ENCODE results near the gene KCNQ2.

KCNQ2 gene

GRCh38 chr20:63504642-63505041 lies 32.2 kb upstream of the KCNQ2 start:
- H2AFZ ChIP-seq (ENCODE audit: low read length) = no peak overlapping the region
- H3K9me2 ChIP-seq (ENCODE audit: low read depth, low read length) = no peaks in the 10 kb centered on the region
- no peaks in the 10 kb centered on the region; the same call in 1 of the 2 replicates for H3K36me3 ChIP-seq (ENCODE audit: insufficient read depth, low read length)
- H3K9ac ChIP-seq (ENCODE audit: low read length) = no peak overlapping the region
- peaks cover 22% of the 10 kb centered on the region; the same call in 1 of the 2 replicates for H3K27me3 ChIP-seq (ENCODE audit: insufficient read depth, low read length)
- H3K4me1 ChIP-seq (ENCODE audit: insufficient read depth, low read length, severe bottlenecking) = peaks cover 9% of the 10 kb centered on the region
- H3K4me3 ChIP-seq (ENCODE audit: low read depth, low read length, poor library complexity, severe bottlenecking) = no peak overlapping the region
- H3K4me2 ChIP-seq (ENCODE audit: low read length) = no peak overlapping the region
- no peaks in the 10 kb centered on the region for H3K79me2 ChIP-seq (ENCODE audit: insufficient read depth, low read length)
- no peak overlapping the region for H3K27ac ChIP-seq (ENCODE audit: low read depth, low read length, poor library complexity, severe bottlenecking)
- 0 out of 2 replicates have a peak, but pooled peaks cover 6% of the 10 kb centered on the region for H3K9me3 ChIP-seq (ENCODE audit: low read length)
- no peaks in the 10 kb centered on the region for H3F3A ChIP-seq (ENCODE audit: insufficient read depth, low read length)
- no peak for TF ChIP-seq CTCF (IDR thresholded peaks at IDR 0.05; ENCODE audit: low read length)
- no peak for TF ChIP-seq EZH2 (IDR thresholded peaks at IDR 0.05; ENCODE audit: borderline replicate concordance, low read length)
- no peaks in the 10 kb centered on the region for H4K20me1 ChIP-seq (ENCODE audit: insufficient read depth, low read length)

DNA sequence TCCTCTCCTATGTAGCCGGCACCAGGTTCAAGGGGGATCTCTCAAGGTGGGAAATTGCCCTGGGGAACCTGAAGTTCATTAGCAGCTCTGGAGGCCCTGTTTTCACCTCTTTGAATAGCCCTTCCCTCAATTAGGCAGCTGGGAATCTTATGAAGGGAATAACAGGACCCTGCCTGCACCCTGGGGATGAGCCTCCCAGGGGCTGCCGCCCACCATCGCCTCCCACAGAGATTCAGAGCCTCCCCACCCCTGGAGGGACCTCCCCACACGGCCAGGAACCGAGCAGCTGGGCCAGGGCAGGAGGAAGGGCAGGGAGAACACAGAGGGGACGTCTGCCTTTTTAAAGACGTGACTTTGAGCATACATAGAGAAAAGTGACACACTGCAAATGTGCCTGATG lies 31.1 kb upstream of the KCNQ2 start:
- Histone ChIP-seq H3K36me3 (ENCODE audit: insufficient read depth, low read length) (no peaks in the 10 kb centered on the region; the same call in 1 of the 2 replicates), H3K79me2 (ENCODE audit: insufficient read depth, low read length) (no peaks in the 10 kb centered on the region), H4K20me1 (ENCODE audit: insufficient read depth, low read length) (no peaks in the 10 kb centered on the region), H3K9me2 (ENCODE audit: low read depth, low read length) (no peaks in the 10 kb centered on the region), H3K27ac (ENCODE audit: low read depth, low read length, poor library complexity, severe bottlenecking) (no peak overlapping the region), H3K9ac (ENCODE audit: low read length) (no peak overlapping the region), H3K27me3 (ENCODE audit: insufficient read depth, low read length) (peaks cover 22% of the 10 kb centered on the region; the same call in 1 of the 2 replicates), H3K9me3 (ENCODE audit: low read length) (0 out of 2 replicates have a peak, but pooled peaks cover 6% of the 10 kb centered on the region), H3K4me3 (ENCODE audit: low read depth, low read length, poor library complexity, severe bottlenecking) (no peak overlapping the region), H2AFZ (ENCODE audit: low read length) (no peak overlapping the region), H3K4me1 (ENCODE audit: insufficient read depth, low read length, severe bottlenecking) (peaks cover 9% of the 10 kb centered on the region), H3F3A (ENCODE audit: insufficient read depth, low read length) (no peaks in the 10 kb centered on the region), H3K4me2 (ENCODE audit: low read length) (no peak overlapping the region)
- TF ChIP-seq CTCF (IDR thresholded peaks at IDR 0.05; ENCODE audit: low read length) (no peak), EZH2 (IDR thresholded peaks at IDR 0.05; ENCODE audit: borderline replicate concordance, low read length) (no peak)

DNA sequence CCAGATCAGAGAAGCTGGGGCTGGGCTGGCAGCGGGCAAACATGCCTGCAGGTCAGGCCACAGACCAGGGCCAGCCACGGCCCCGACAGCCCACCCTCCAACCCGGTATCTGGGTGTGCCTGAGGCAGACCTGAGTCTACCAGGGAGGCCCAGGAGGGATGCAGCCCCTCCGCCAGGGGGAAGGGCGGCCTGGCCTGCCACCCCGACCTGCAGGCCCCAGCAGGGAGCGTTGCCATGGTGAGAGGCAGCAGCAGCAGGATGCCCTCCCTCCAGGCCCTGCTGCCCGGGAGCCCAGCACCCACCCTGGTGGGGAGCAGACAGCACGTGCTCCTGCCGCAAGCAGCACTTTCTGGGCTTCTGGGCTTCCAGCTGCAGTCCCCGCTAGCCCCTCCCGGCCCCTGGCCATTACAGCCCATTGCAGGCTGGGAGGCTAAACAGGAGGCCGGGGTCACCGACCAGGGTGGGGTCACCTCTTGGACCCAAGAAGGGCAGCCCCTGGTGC lies 30.3 kb upstream of the KCNQ2 start:
- H3K4me2 ChIP-seq (ENCODE audit: low read length) = no peak overlapping the region
- no peak for TF ChIP-seq CTCF (IDR thresholded peaks at IDR 0.05; ENCODE audit: low read length)
- no peak for TF ChIP-seq EZH2 (IDR thresholded peaks at IDR 0.05; ENCODE audit: borderline replicate concordance, low read length)
- H3K4me1 ChIP-seq (ENCODE audit: insufficient read depth, low read length, severe bottlenecking) = peaks cover 9% of the 10 kb centered on the region
- no peak overlapping the region for H3K4me3 ChIP-seq (ENCODE audit: low read depth, low read length, poor library complexity, severe bottlenecking)
- H3K27me3 ChIP-seq (ENCODE audit: insufficient read depth, low read length) = peaks cover 22% of the 10 kb centered on the region; the same call in 1 of the 2 replicates
- H3K36me3 ChIP-seq (ENCODE audit: insufficient read depth, low read length) = no peaks in the 10 kb centered on the region; the same call in 1 of the 2 replicates
- H3K9ac ChIP-seq (ENCODE audit: low read length) = no peak overlapping the region
- no peak overlapping the region for H3K27ac ChIP-seq (ENCODE audit: low read depth, low read length, poor library complexity, severe bottlenecking)
- H3K9me3 ChIP-seq (ENCODE audit: low read length) = 0 out of 2 replicates have a peak, but pooled peaks cover 6% of the 10 kb centered on the region
- no peaks in the 10 kb centered on the region for H3K79me2 ChIP-seq (ENCODE audit: insufficient read depth, low read length)
- H4K20me1 ChIP-seq (ENCODE audit: insufficient read depth, low read length) = no peaks in the 10 kb centered on the region
- H2AFZ ChIP-seq (ENCODE audit: low read length) = no peak overlapping the region
- H3K9me2 ChIP-seq (ENCODE audit: low read depth, low read length) = no peaks in the 10 kb centered on the region
- no peaks in the 10 kb centered on the region for H3F3A ChIP-seq (ENCODE audit: insufficient read depth, low read length)
